Neural cell (in vitro differentiated cells): ENCODE measurements around the gene COX17.

Experiments used
- CTCF ChIP-seq: fragments of 450-650 bp; IDR thresholded peaks from 2 replicates; pipeline ENCODE4 v1.5.1; 2014; ENCODE audit warnings: antibody characterized with exemption, mild to moderate bottlenecking, moderate library complexity; ENCODE audit not compliant: poor library complexity, severe bottlenecking
- EP300 ChIP-seq: fragments of 450-650 bp; conservative IDR thresholded peaks from 2 replicates; pipeline ENCODE4 v1.6.1; 2014; ENCODE audit warnings: antibody characterized with exemption, mild to moderate bottlenecking, moderate library complexity; ENCODE audit not compliant: poor library complexity, severe bottlenecking
- EZH2 ChIP-seq: fragments of 200-600, 300-800 bp; shearing (Covaris generic), sonication (generic); IDR thresholded peaks from 2 replicates; pipeline ENCODE4 v1.6.1; 2014; ENCODE audit warnings: antibody characterized with exemption, low read length, borderline replicate concordance, mild to moderate bottlenecking; ENCODE audit not compliant: insufficient read depth, poor library complexity, severe bottlenecking
- POLR2AphosphoS5 ChIP-seq: IDR thresholded peaks from 2 replicates; pipeline ENCODE4 v1.6.1; 2012

GRCh38 chr3:119652306-119653033, 24.7 kb downstream of the COX17 start:
- no peak for TF ChIP-seq CTCF
- no peak for TF ChIP-seq EP300
- TF ChIP-seq EZH2, result no peak
- TF ChIP-seq POLR2AphosphoS5, result no peak
